Measurements from ENCODE around the gene NR1D1. TPM values are rescaled to one million over a fixed set of nuclear protein-coding genes. Genes with fewer than 3 reads are reported as not detected.

The NR1D1 gene
- total and polyA plus RNA-seq, 2 of the 13 experiments (the other 11 are each of a cell fraction or from before 2014, with no cell fraction given): 2.1 to 2.7 TPM

- TF ChIP-seq MAFK (conservative IDR thresholded peaks at IDR 0.05 in 1 of 2, IDR thresholded peaks at IDR 0.05 in 1 of 2; ENCODE audit: low read length in 2 of 2) (no peak), ZNF678 (CRISPR knock-in tag; IDR thresholded peaks at IDR 0.05) (no peak), XRCC5 (optimal IDR thresholded peaks at IDR 0.05; ENCODE audit: low read length) (peak; percentile 91), REL (CRISPR knock-in tag; conservative IDR thresholded peaks at IDR 0.05) (peak; percentile 85; the same call in 1 of the 2 replicates), NR2C2 (CRISPR knock-in tag; IDR thresholded peaks at IDR 0.05; ENCODE audit: borderline replicate concordance) (peak; percentile 91), REXO4 (CRISPR knock-in tag; IDR thresholded peaks at IDR 0.05; ENCODE audit: borderline replicate concordance) (no peak), ZBTB46 (CRISPR knock-in tag; IDR thresholded peaks at IDR 0.05; ENCODE audit: borderline replicate concordance) (no peak; the same call in 1 of the 2 replicates), ZFP37 (CRISPR knock-in tag; IDR thresholded peaks at IDR 0.05; ENCODE audit: borderline replicate concordance) (0 out of 2 replicates have a peak, but pooled peaks have one; percentile 19), ZNF230 (CRISPR knock-in tag; IDR thresholded peaks at IDR 0.05) (peak; percentile 96), RARG (CRISPR knock-in tag; IDR thresholded peaks at IDR 0.05; ENCODE audit: low read depth) (peak; percentile 47; the same call in 1 of the 2 replicates), ATF6 (CRISPR knock-in tag; conservative IDR thresholded peaks at IDR 0.05) (no peak), ZNF580 (CRISPR knock-in tag; IDR thresholded peaks at IDR 0.05; ENCODE audit: borderline replicate concordance, low read depth) (peak; percentile 97), RCOR2 (CRISPR knock-in tag; IDR thresholded peaks at IDR 0.05) (peak; percentile 78), MLLT10 (CRISPR knock-in tag; IDR thresholded peaks at IDR 0.05) (no peak), THYN1 (CRISPR knock-in tag; IDR thresholded peaks at IDR 0.05; ENCODE audit: borderline replicate concordance, low read depth) (peak; percentile 86; the same call in 1 of the 2 replicates), SP4 (CRISPR knock-in tag; IDR thresholded peaks at IDR 0.05) (no peak; the same call in 1 of the 2 replicates), ZNF275 (CRISPR knock-in tag; IDR thresholded peaks at IDR 0.05; ENCODE audit: borderline replicate concordance) (peak; percentile 93; the same call in 1 of the 2 replicates), DRAP1 (CRISPR knock-in tag; IDR thresholded peaks at IDR 0.05) (peak; percentile 46), HOXD1 (CRISPR knock-in tag; IDR thresholded peaks at IDR 0.05) (no peak), ZNF709 (CRISPR knock-in tag; IDR thresholded peaks at IDR 0.05) (no peak; the same call in 1 of the 2 replicates), ZEB1 (IDR thresholded peaks at IDR 0.05; ENCODE audit: insufficient replicate concordance, low read depth) (peak; percentile 78), KLF11 (CRISPR knock-in tag; IDR thresholded peaks at IDR 0.05) (peak; percentile 96)
These were observed 12.9 kb upstream of the NR1D1 start (continued) for GRCh38 chr17:40113110-40113906.
